Smooth muscle cell (in vitro differentiated cells): Measurements from ENCODE around the gene SPI1. TPM values are rescaled to one million over a fixed set of nuclear protein-coding genes. Genes with fewer than 3 reads are reported as not detected.

Experiments used
- DNase-seq: peaks from one replicate; lab custom pipeline; 2025; ENCODE audit not compliant: unreplicated experiment; lab: John Stamatoyannopoulos, UW
- H2AFZ ChIP-seq: fragments of 200-600 bp; sonication (generic); 2 replicates; pipeline ENCODE4 v1.6.0; 2016; ENCODE audit warnings: antibody characterized with exemption, low read depth, mild to moderate bottlenecking
- H3F3A ChIP-seq: fragments of 200-600 bp; sonication (generic); 2 replicates; pipeline ENCODE4 v1.6.0; 2017; ENCODE audit warnings: antibody characterized with exemption, low read depth
- H3K27ac ChIP-seq: fragments of 200-600 bp; sonication (generic); 2 replicates; pipeline ENCODE4 v1.5.1; 2016; ENCODE audit warnings: low read depth, mild to moderate bottlenecking
- H3K27me3 ChIP-seq: fragments of 200-600 bp; sonication (generic); 2 replicates; pipeline ENCODE4 v1.6.1; 2016; ENCODE audit warnings: low read depth, mild to moderate bottlenecking
- H3K36me3 ChIP-seq: fragments of 200-600 bp; sonication (generic); 2 replicates; pipeline ENCODE4 v1.5.1; 2016; ENCODE audit warnings: low read depth
- H3K4me1 ChIP-seq: fragments of 200-600 bp; sonication (generic); 2 replicates; pipeline ENCODE4 v1.5.1; 2016; ENCODE audit warnings: low read depth
- H3K4me2 ChIP-seq: fragments of 200-600 bp; sonication (generic); 2 replicates; pipeline ENCODE4 v1.6.0; 2016; ENCODE audit warnings: mild to moderate bottlenecking
- H3K4me3 ChIP-seq: fragments of 200-600 bp; sonication (generic); 2 replicates; pipeline ENCODE4 v1.5.1; 2016; ENCODE audit warnings: mild to moderate bottlenecking
- H3K79me2 ChIP-seq: fragments of 200-600 bp; sonication (generic); 2 replicates; pipeline ENCODE4 v1.6.0; 2016; ENCODE audit warnings: low read depth, mild to moderate bottlenecking
- H3K9ac ChIP-seq: fragments of 200-600 bp; sonication (generic); 2 replicates; pipeline ENCODE4 v1.6.0; 2016; ENCODE audit warnings: low read depth
- H3K9me3 ChIP-seq: fragments of 200-600 bp; sonication (generic); replicated peaks from 2 replicates; pipeline ENCODE4 v1.5.1; 2016; ENCODE audit warnings: low read depth
- H4K20me1 ChIP-seq: fragments of 200-600 bp; sonication (generic); 2 replicates; pipeline ENCODE4 v1.6.0; 2016; ENCODE audit warnings: low read depth
- CTCF ChIP-seq: fragments of 200-600 bp; sonication (generic); IDR thresholded peaks from 2 replicates; pipeline ENCODE4 v1.5.1; 2017; ENCODE audit warnings: borderline replicate concordance, mild to moderate bottlenecking, antibody characterized with exemption; ENCODE audit not compliant: insufficient read depth, poor library complexity, severe bottlenecking
- WGBS: methylation state at CpG from one replicate; pipeline ENCODE4 v1.1.7; 2016; ENCODE audit warnings: low lambda C conversion rate; 5-methylcytosine and 5-hydroxymethylcytosine counted together
- microRNA-seq: library from miRNA; unstranded; fragments of <30 nt; microRNA quantifications from one replicate; pipeline ENCODE4, GENCODE V29; 2016; ENCODE audit warnings: borderline number of aligned reads
- polyA plus RNA-seq: library from polyadenylated mRNA; unstranded; fragments of >200 nt; fragmentation: Nextera tagmentation; extraction: Ambion mirVana; gene quantifications from 2 replicates; pipeline ENCODE4 v1.2.1, GENCODE V29; 2016
- small RNA-seq: library from RNA; depleted of rRNA; stranded (forward); fragments of <200 nt; gene quantifications from one replicate; pipeline ENCODE3, GENCODE V24; 2014
- total RNA-seq: library from RNA; depleted of rRNA; stranded (reverse); fragments of >200 nt; gene quantifications from 2 replicates; pipeline ENCODE4 v1.2.3, GENCODE V29; 2014

SPI1 gene
- total and polyA plus RNA-seq, 2 experiments from 2014 or later = not detected

- no peak overlapping the region for H3K4me2 ChIP-seq
- H3K36me3 ChIP-seq = peaks cover 30% of the 10 kb centered on the region
- 51% methylated on average over 1 of the region's 1 CpG for WGBS
These were observed 71.9 kb downstream of the SPI1 start for GRCh38 chr11:47306484-47306844.

GRCh38 chr11:47305734-47306483, 72.4 kb downstream of the SPI1 start:
- peaks cover 11% of the 10 kb centered on the region for H4K20me1 ChIP-seq
- DNase-seq = no peak
- 96% methylated on average over 3 of the region's 3 CpGs for WGBS
- no peaks in the 10 kb centered on the region for H3F3A ChIP-seq
- H3K4me2 ChIP-seq = no peak overlapping the region
- H3K27me3 ChIP-seq = no peaks in the 10 kb centered on the region
- no peaks in the 10 kb centered on the region for H3K4me1 ChIP-seq
- H3K4me3 ChIP-seq = no peak overlapping the region
- H2AFZ ChIP-seq = no peak overlapping the region
- TF ChIP-seq CTCF = no peak
- H3K36me3 ChIP-seq = peaks cover 32% of the 10 kb centered on the region
- H3K9me3 ChIP-seq = no peaks in the 10 kb centered on the region
- no peak overlapping the region for H3K27ac ChIP-seq
- no peak overlapping the region for H3K9ac ChIP-seq
- no peaks in the 10 kb centered on the region for H3K79me2 ChIP-seq

More at GRCh38 chr11:47306484-47306844, 71.9 kb downstream of the SPI1 start:
- H3K4me3 ChIP-seq = no peak overlapping the region
- DNase-seq = no peak
- H3K9ac ChIP-seq = no peak overlapping the region
- no peaks in the 10 kb centered on the region for H3K79me2 ChIP-seq
- no peaks in the 10 kb centered on the region for H3K4me1 ChIP-seq
- H3K27me3 ChIP-seq = no peaks in the 10 kb centered on the region
- H3K27ac ChIP-seq = no peak overlapping the region
- no peaks in the 10 kb centered on the region for H3K9me3 ChIP-seq
- peaks cover 11% of the 10 kb centered on the region for H4K20me1 ChIP-seq
- TF ChIP-seq CTCF = no peak
- no peak overlapping the region for H2AFZ ChIP-seq
- H3F3A ChIP-seq = no peaks in the 10 kb centered on the region

Small RNA genes within 50 kb of the gene (microRNA-seq; reads per million reads assigned to microRNA genes)
- not detected for gene MIR4487

Small RNA genes within 50 kb of the gene (small RNA-seq; reads per million reads assigned to genes)
- not detected for gene MIR4487

Other genes with a start within 250 kb of the SPI1 start
- 71.9 and 76.5 TPM in 2 replicates for gene ARFGAP2, start 201.7 kb downstream of the SPI1 start, total RNA-seq
- 58.6 and 70.1 TPM in 2 replicates for gene ARFGAP2, start 201.7 kb downstream of the SPI1 start, polyA plus RNA-seq
- 24.8 and 27.3 TPM in 2 replicates for gene PACSIN3, start 192.1 kb downstream of the SPI1 start, total RNA-seq
- 55.7 and 85.9 TPM in 2 replicates for gene PACSIN3, start 192.1 kb downstream of the SPI1 start, polyA plus RNA-seq
- 60.1 and 64.4 TPM in 2 replicates for gene DDB2, start 163.6 kb downstream of the SPI1 start, total RNA-seq
- gene DDB2, start 163.6 kb downstream of the SPI1 start, polyA plus RNA-seq = 96.0 and 104 TPM in 2 replicates
- gene ACP2, start 129.7 kb downstream of the SPI1 start, total RNA-seq = 31.4 and 62.4 TPM in 2 replicates
- 25.0 and 26.3 TPM in 2 replicates for gene ACP2, start 129.7 kb downstream of the SPI1 start, polyA plus RNA-seq
- 8.1 and 8.4 TPM in 2 replicates for gene NR1H3, start 120.6 kb downstream of the SPI1 start, total RNA-seq
- gene NR1H3, start 120.6 kb downstream of the SPI1 start, polyA plus RNA-seq = 13.7 and 19.2 TPM in 2 replicates
- gene MADD, start 108.4 kb downstream of the SPI1 start, total RNA-seq = 24.2 and 27.7 TPM in 2 replicates
- gene MADD, start 108.4 kb downstream of the SPI1 start, polyA plus RNA-seq = 13.1 and 15.0 TPM in 2 replicates
- not detected in 2 replicates for gene MYBPC3, start 25.8 kb downstream of the SPI1 start, total RNA-seq
- 0.03 and 0.25 TPM in 2 replicates for gene MYBPC3, start 25.8 kb downstream of the SPI1 start, polyA plus RNA-seq
- 51.7 and 56.9 TPM in 2 replicates for gene SLC39A13, start 30.0 kb upstream of the SPI1 start, total RNA-seq
- 138 and 143 TPM in 2 replicates for gene SLC39A13, start 30.0 kb upstream of the SPI1 start, polyA plus RNA-seq
- 71.2 and 99.8 TPM in 2 replicates for gene PSMC3, start 47.9 kb upstream of the SPI1 start, total RNA-seq
- gene PSMC3, start 47.9 kb upstream of the SPI1 start, polyA plus RNA-seq = 200 and 211 TPM in 2 replicates
- gene RAPSN, start 70.6 kb upstream of the SPI1 start, total RNA-seq = not detected in 2 replicates
- 0.41 and 0.96 TPM in 2 replicates for gene RAPSN, start 70.6 kb upstream of the SPI1 start, polyA plus RNA-seq
- 64.8 and 78.2 TPM in 2 replicates for gene CELF1, start 174.6 kb upstream of the SPI1 start, total RNA-seq
- 42.5 and 49.4 TPM in 2 replicates for gene CELF1, start 174.6 kb upstream of the SPI1 start, polyA plus RNA-seq
- gene PTPMT1, start 187.1 kb upstream of the SPI1 start, total RNA-seq = 136 and 152 TPM in 2 replicates
- gene PTPMT1, start 187.1 kb upstream of the SPI1 start, polyA plus RNA-seq = 75.5 and 103 TPM in 2 replicates
- gene KBTBD4, start 200.4 kb upstream of the SPI1 start, total RNA-seq = 9.4 and 17.5 TPM in 2 replicates
- gene KBTBD4, start 200.4 kb upstream of the SPI1 start, polyA plus RNA-seq = 13.7 and 14.2 TPM in 2 replicates
- 53.8 and 60.8 TPM in 2 replicates for gene NDUFS3, start 200.5 kb upstream of the SPI1 start, total RNA-seq
- 106 and 110 TPM in 2 replicates for gene NDUFS3, start 200.5 kb upstream of the SPI1 start, polyA plus RNA-seq
- gene FAM180B, start 208.1 kb upstream of the SPI1 start, total RNA-seq = not detected in 2 replicates
- 0.46 TPM in 1 of 2 replicates, not detected in the other for gene FAM180B, start 208.1 kb upstream of the SPI1 start, polyA plus RNA-seq
- gene C1QTNF4, start 215.9 kb upstream of the SPI1 start, total RNA-seq = 0.09 and 1.3 TPM in 2 replicates
- 0.48 and 1.0 TPM in 2 replicates for gene C1QTNF4, start 215.9 kb upstream of the SPI1 start, polyA plus RNA-seq